GM12875 (cell line): ENCODE data around the gene GREB1.

Source experiments
- H3K4me3 ChIP-seq: one replicate; pipeline ENCODE4 v1.5.1; 2011; ENCODE audit warnings: low read depth, low read length, control low read depth
- TF ChIP-seq, protein P1 (sequence below): IDR thresholded peaks from 2 replicates; pipeline ENCODE4 v1.5.1; 2011; ENCODE audit warnings: low read depth, mild to moderate bottlenecking, control low read depth, inconsistent platforms, low read length, moderate library complexity, borderline replicate concordance; ENCODE audit not compliant: insufficient read depth

The GREB1 gene

DNA sequence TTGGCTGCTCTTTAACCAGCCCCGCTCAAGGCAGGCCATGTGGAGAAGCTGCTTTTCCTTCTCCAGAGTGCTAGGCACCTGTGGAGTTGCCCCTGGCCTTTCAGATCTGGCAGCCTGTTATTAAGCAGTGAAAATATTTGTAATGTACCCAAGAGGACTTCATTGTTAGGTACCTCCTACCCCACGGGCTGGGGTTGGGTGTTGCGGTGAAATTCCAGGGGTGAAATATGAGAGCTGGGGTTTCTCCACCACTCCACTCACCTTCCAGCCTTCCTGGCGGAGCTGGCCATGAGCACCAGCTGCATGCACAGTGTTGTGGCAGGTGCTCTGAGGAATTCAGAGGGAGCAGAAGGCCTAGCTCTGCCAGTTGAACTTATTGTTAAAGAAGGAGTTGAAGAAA lies 97.0 kb downstream of the GREB1 start:
- no peak overlapping the region for H3K4me3 ChIP-seq
- TF ChIP-seq, protein P1, sequence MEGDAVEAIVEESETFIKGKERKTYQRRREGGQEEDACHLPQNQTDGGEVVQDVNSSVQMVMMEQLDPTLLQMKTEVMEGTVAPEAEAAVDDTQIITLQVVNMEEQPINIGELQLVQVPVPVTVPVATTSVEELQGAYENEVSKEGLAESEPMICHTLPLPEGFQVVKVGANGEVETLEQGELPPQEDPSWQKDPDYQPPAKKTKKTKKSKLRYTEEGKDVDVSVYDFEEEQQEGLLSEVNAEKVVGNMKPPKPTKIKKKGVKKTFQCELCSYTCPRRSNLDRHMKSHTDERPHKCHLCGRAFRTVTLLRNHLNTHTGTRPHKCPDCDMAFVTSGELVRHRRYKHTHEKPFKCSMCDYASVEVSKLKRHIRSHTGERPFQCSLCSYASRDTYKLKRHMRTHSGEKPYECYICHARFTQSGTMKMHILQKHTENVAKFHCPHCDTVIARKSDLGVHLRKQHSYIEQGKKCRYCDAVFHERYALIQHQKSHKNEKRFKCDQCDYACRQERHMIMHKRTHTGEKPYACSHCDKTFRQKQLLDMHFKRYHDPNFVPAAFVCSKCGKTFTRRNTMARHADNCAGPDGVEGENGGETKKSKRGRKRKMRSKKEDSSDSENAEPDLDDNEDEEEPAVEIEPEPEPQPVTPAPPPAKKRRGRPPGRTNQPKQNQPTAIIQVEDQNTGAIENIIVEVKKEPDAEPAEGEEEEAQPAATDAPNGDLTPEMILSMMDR: no peak

DNA sequence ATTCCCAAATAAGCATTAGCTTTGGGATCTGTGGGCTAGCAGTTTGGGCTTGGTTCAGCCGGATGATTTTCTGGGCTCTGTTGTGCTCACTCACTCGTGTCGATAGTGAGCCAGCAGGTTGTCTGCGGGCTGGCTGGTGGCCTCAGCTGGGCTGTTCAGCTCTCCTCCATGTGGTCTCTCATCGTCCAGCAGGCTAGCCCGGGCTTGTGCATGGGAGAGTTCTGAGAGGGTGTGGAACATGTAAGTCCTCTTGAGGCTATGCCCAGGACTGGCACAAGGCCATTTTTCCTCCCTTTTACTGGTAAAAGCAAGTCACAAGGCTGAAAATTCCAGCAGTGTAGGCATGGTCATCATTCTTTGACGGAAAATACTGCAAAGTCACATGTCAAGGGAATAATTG lies 97.6 kb downstream of the GREB1 start:
- TF ChIP-seq, protein P1: no peak
- no peak overlapping the region for H3K4me3 ChIP-seq

DNA sequence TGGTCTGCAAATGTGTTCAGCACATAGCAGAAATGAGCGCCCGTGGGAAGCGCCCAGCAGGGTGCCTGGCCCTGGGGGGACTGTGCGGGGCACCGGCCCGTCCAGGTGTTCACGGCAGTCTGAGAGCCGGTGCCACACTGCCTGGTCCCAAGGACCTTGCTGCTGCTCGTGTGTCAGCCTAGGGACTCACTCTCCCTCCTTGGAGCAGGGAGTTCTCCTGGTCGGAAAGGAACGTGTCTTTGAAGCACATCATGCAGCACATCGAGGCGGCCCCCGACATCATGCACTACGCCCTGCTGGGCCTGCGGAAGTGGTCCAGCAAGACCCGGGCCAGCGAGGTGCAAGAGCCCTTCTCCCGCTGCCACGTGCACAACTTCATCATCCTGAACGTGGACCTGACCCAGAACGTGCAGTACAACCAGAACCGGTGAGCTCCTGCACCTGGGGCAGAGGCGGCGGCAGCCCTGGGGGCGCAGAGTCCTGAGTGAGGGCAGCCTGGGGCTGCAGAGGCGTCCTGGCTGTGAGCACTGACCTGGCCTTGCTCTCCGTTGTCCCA lies 100.2 kb downstream of the GREB1 start:
- no peak overlapping the region for H3K4me3 ChIP-seq
- TF ChIP-seq, protein P1: no peak

DNA sequence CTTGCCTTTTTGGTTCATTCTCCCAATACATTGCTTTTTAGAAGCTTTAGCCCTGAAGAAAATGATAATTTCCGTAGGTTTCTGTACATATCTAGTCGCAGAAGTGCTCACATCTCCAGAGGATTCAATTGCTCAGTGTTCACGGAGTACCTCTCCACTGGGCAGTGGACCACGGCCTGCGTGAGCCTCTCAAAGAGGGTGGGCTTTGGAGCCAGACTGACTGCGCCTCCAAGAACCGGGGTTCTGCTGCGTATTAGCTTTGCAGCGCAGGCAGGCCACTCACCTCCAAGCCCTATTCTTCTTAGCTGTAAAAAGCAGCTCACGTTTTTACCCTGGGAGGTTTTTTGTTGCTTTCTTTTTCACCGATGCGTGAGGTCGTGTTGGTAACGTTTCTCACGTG lies 100.7 kb downstream of the GREB1 start:
- no peak overlapping the region for H3K4me3 ChIP-seq
- TF ChIP-seq, protein P1: no peak

DNA sequence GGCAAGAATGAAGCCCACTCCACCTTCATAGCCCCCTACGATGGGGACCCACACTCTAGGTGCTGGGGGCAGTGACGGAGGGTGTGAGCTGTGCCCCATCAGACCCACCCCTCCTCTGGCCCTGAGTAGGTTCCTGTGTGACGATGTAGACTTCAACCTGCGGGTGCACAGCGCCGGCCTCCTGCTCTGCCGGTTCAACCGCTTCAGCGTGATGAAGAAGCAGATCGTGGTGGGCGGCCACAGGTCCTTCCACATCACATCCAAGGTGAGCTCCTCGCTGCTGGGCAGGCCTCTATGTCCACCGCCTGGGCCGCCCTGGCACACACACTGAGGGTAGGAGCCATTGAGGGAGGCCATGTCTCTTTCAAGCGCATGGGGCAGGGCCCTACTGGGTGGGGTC lies 101.3 kb downstream of the GREB1 start:
- H3K4me3 ChIP-seq: no peak overlapping the region
- TF ChIP-seq, protein P1: no peak

DNA sequence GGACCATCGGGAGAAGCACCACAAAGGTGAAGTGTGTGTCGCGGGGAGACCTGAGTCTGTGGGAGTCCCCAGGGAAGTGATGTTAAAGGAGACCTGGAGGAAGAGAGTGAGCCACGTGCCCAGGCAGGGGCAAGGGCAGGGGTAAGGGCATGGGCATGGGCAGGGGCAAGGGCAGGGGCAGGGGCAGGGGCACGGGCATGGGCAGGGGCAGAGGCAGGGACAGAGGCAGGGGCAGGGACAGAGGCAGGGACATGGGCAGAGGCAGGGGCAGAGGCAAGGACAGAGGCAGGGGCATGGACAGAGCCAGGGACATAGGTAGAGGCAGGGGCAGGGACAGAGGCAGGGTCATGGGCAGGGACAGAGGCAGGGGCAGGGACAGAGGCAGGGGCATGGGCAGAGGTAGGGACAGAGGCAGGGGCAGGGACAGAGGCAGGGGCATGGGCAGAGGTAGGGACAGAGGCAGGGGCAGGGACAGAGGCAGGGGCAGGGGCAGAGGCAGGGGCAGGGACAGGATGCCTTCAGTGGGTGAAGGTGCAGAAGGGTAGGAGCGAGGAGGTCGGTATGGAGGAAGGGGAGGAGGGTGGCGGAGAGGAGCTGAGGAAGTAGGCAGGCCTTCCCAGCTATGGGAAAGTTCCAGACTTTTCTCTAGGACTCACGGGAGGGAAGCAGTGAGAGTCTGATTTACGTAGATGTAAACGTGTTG lies 102.9 kb downstream of the GREB1 start:
- TF ChIP-seq, protein P1: no peak
- H3K4me3 ChIP-seq: no peak overlapping the region

DNA sequence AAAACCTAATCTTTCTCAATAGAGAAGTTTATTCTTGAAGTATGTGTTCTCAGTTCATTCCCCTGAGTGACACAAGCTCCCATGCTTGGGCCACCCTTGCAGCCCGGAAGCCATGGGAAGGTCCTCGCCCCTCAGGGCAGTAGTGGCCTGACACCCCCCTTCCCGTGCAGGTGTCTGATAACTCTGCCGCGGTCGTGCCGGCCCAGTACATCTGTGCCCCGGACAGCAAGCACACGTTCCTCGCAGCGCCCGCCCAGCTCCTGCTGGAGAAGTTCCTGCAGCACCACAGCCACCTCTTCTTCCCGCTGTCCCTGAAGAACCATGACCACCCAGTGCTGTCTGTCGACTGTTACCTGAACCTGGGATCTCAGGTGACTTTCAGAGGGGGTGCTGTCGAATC lies 103.7 kb downstream of the GREB1 start:
- no peak overlapping the region for H3K4me3 ChIP-seq
- TF ChIP-seq, protein P1: no peak
